ENCODE data around the gene CSTF1. TPM values are rescaled to one million over a fixed set of nuclear protein-coding genes. Genes with fewer than 3 reads are reported as not detected.
A peak's percentile ranks its signal among the peaks of the same experiment; 100 is the strongest.

The CSTF1 gene
- total RNA-seq, 4 donors from 2014 or later: 20.8 to 26.8 (median 22.0) TPM

DNA sequence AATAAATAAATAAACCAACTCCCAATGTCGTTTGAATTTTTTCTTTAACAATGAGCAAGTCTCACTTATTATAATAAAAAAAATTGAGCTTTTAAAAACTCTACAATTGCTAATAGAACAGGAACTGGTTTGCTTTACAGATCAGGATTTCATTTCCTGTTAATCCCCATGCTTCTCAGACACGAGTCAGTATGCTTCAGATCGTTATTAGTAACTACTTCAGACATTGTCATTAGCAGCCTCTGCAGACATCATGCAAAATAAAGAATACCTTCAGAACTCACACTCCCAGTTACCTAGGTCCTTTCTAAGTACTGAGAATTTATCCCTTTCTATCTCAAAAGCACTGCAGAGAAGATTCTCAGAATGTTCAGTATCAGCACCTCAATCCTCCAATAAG, 43.7 kb upstream of the CSTF1 start:
- TF ChIP-seq, protein P1, sequence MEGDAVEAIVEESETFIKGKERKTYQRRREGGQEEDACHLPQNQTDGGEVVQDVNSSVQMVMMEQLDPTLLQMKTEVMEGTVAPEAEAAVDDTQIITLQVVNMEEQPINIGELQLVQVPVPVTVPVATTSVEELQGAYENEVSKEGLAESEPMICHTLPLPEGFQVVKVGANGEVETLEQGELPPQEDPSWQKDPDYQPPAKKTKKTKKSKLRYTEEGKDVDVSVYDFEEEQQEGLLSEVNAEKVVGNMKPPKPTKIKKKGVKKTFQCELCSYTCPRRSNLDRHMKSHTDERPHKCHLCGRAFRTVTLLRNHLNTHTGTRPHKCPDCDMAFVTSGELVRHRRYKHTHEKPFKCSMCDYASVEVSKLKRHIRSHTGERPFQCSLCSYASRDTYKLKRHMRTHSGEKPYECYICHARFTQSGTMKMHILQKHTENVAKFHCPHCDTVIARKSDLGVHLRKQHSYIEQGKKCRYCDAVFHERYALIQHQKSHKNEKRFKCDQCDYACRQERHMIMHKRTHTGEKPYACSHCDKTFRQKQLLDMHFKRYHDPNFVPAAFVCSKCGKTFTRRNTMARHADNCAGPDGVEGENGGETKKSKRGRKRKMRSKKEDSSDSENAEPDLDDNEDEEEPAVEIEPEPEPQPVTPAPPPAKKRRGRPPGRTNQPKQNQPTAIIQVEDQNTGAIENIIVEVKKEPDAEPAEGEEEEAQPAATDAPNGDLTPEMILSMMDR (IDR thresholded peaks at IDR 0.05): no peak
- DNase-seq (ENCODE audit: low spot score) (no peak), ATAC-seq (ENCODE audit: low FRiP score) (no peak)

DNA sequence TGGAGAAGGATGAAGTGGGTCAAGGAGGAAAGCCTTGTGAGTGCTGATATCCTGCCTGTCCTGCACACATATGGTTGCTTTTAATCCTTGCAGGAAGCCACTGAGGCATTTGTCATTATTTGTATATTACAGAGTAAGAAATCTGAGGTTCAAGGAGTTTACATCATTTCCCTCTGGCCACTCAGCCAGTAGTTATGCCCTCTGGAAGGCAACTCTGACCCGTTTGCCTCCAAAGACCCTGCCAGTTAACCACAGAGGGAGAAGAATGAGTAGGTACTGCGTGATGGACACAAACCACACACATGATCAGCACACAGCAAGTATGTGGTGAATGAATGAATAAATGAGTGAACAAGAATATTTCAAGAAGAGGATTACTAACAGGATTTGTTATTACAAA, 41.6 kb upstream of the CSTF1 start:
- no peak for ATAC-seq (ENCODE audit: low FRiP score)
- no peak for DNase-seq (ENCODE audit: low spot score)
- TF ChIP-seq, protein P1 (IDR thresholded peaks at IDR 0.05): no peak

DNA sequence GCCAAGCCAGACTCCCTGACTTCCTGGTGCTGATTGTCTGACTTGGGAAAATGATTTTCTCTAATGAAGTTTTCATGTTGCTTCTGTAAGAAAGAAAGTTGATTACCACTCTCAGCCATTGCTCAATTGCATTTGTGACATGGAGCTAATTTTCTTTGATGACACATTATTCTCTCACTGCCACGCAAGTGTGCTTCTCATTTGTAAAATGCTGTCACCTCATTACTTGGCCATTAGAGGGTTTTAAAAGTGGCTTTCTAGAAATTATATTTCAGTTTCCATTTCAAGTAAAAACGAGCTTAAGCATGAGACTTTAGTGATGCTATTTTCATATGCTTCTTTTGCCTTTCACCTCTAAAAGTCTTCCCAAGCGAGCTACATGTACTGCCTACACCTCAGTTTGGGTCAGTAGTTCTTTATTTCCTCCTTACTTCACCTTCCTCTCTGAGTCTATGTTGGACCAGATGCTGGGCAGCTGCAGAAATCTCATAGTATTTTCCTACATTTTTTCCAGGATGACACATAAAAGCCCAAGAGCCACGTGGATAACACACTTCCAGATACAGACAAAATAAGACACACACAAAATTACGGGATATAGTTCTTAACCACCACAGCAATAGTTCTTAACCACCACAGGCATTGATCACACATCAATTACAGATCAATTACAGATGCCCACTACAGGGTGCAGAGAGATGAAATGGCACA, 39.9 kb upstream of the CSTF1 start:
- TF ChIP-seq, protein P1 (IDR thresholded peaks at IDR 0.05): no peak
- no peak for DNase-seq (ENCODE audit: low spot score)
- ATAC-seq (ENCODE audit: low FRiP score): no peak

DNA sequence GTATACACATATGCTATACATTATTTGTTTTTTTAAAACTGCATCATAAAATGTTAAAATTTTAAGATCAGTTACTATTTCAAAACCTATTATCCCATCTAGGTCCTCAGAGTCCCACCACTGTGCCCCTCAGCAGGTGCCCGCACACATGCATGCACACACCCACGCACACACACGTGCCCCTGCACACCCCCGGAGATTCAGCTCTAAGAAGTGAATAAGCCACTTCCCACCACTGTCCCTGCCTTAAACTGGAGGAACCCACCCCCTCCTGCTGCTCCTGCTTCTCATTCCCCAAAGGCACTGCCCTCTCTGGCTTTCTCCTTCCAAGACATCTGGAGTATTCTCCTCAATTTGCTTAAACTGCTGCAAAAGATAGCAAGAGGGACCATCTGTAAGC, 39.1 kb upstream of the CSTF1 start:
- ATAC-seq (ENCODE audit: low FRiP score) (no peak), DNase-seq (ENCODE audit: low spot score) (no peak)
- TF ChIP-seq, protein P1 (IDR thresholded peaks at IDR 0.05): no peak

DNA sequence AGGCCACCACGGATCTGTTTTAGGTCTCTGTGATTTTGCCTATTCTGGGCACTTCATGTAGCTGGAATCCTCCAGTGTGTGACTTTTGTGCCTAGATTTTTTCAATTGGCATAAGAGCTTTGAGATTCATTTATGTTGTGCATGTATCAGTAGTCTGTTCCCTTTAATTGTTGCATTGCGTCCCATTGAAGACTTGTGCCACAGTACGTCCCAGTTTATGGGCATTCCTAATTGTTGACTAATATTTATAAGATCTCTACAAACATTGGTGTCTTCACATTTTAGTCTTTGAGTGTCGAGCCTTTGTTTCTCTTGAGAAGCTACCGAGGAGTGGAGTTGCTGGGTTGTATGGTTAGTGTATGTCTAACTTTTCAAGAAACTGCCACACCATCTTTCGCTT, 34.4 kb upstream of the CSTF1 start:
- no peak for ATAC-seq (ENCODE audit: low FRiP score)
- TF ChIP-seq, protein P1 (IDR thresholded peaks at IDR 0.05): no peak
- DNase-seq (ENCODE audit: low spot score): no peak

DNA sequence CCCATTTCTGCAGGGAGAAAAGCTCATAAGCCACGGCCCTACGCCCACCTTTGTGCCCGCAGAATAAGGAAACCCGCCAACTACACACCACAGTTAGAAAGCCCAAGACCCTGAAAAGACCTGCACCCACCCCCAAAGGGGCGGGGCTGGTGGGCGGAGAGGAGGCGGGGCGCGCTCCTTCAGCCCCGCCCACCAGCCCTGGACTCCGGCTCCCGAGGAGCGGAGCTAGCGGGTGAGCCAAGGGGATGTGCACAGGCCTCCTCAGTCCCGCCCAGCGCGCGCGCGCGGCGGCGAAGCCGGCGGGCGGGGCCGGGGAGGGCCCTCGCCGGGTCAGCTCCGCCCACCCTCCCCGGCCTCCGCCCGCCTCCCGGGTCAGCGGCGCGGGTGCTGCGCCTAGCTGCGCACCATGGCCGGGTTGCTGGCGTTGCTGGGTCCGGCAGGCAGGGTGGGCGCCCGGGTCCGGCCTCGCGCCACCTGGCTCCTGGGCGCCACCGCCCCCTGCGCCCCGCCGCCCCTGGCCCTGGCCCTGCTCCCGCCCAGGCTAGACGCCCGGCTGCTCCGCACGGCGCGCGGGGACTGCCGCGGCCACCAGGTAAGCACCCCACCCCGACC, 33.7 kb upstream of the CSTF1 start, which contains the start of gene FAM210B:
Gene FAM210B (plus strand): TSS at position 375 of the 612 bp plus-strand sequence. CDS start 32 bp downstream, at position 407.
- DNase-seq (ENCODE audit: low spot score) (no peak), ATAC-seq (ENCODE audit: low FRiP score) (peak; percentile 98)
- TF ChIP-seq, protein P1 (IDR thresholded peaks at IDR 0.05): no peak
